ENCODE measurements around the gene FGD5.

The FGD5 gene

GRCh38 chr3:14946236-14946635, 127.5 kb downstream of the FGD5 start:
- Histone ChIP-seq H3K27ac (ENCODE audit: insufficient read depth, low read length, poor library complexity, severe bottlenecking) (peak overlapping the region; percentile 97), H3K4me1 (ENCODE audit: control insufficient read depth, insufficient read depth, low read length, poor library complexity, severe bottlenecking) (peaks cover 9% of the 10 kb centered on the region), H3K27me3 (replicated peaks; ENCODE audit: control insufficient read depth, insufficient read depth, low read length, poor library complexity, severe bottlenecking) (no peaks in the 10 kb centered on the region), H3K9me3 (ENCODE audit: control insufficient read depth, low read length) (no peaks in the 10 kb centered on the region), H3K4me3 (ENCODE audit: insufficient read depth, low read depth, low read length, poor library complexity, severe bottlenecking) (peak overlapping the region; percentile 90), H3K36me3 (ENCODE audit: control insufficient read depth, insufficient read depth, low read length) (peaks cover 23% of the 10 kb centered on the region)
- no peak for DNase-seq

GRCh38 chr3:14946739-14947099, 128.0 kb downstream of the FGD5 start:
- Histone ChIP-seq H3K27ac (ENCODE audit: insufficient read depth, low read length, poor library complexity, severe bottlenecking) (peak overlapping the region; percentile 97), H3K9me3 (ENCODE audit: control insufficient read depth, low read length) (no peaks in the 10 kb centered on the region), H3K27me3 (replicated peaks; ENCODE audit: control insufficient read depth, insufficient read depth, low read length, poor library complexity, severe bottlenecking) (no peaks in the 10 kb centered on the region), H3K4me3 (ENCODE audit: insufficient read depth, low read depth, low read length, poor library complexity, severe bottlenecking) (peak overlapping the region; percentile 90), H3K4me1 (ENCODE audit: control insufficient read depth, insufficient read depth, low read length, poor library complexity, severe bottlenecking) (peaks cover 9% of the 10 kb centered on the region), H3K36me3 (ENCODE audit: control insufficient read depth, insufficient read depth, low read length) (peaks cover 23% of the 10 kb centered on the region)
- DNase-seq = no peak

GRCh38 chr3:14947100-14947885, 128.5 kb downstream of the FGD5 start, which contains the start of gene NR2C2:
Gene NR2C2, plus strand, starts transcription at chr3:14947583. Its CDS starts 56,332 bp downstream, at chr3:15003915.
- peak within 1 kb of the TSS; percentile 97 for H3K27ac ChIP-seq (ENCODE audit: insufficient read depth, low read length, poor library complexity, severe bottlenecking)
- DNase-seq = peak; percentile 78 to 86 (median 81)

GRCh38 chr3:14947886-14948608, 129.3 kb downstream of the FGD5 start:
- Histone ChIP-seq H3K27ac (ENCODE audit: insufficient read depth, low read length, poor library complexity, severe bottlenecking) (peak overlapping the region; percentile 97), H3K27me3 (replicated peaks; ENCODE audit: control insufficient read depth, insufficient read depth, low read length, poor library complexity, severe bottlenecking) (no peaks in the 10 kb centered on the region), H3K4me1 (ENCODE audit: control insufficient read depth, insufficient read depth, low read length, poor library complexity, severe bottlenecking) (peaks cover 9% of the 10 kb centered on the region), H3K36me3 (ENCODE audit: control insufficient read depth, insufficient read depth, low read length) (peaks cover 22% of the 10 kb centered on the region), H3K4me3 (ENCODE audit: insufficient read depth, low read depth, low read length, poor library complexity, severe bottlenecking) (peak overlapping the region; percentile 90), H3K9me3 (ENCODE audit: control insufficient read depth, low read length) (no peaks in the 10 kb centered on the region)
- DNase-seq = peak; percentile 91 to 95 (median 94)

More at GRCh38 chr3:14947100-14947885, 128.5 kb downstream of the FGD5 start, which contains the start of gene NR2C2:
- H3K9me3 ChIP-seq (ENCODE audit: control insufficient read depth, low read length) = no peaks in the 10 kb centered on the region
- H3K36me3 ChIP-seq (ENCODE audit: control insufficient read depth, insufficient read depth, low read length) = peaks cover 23% of the 10 kb centered on the region
- H3K27me3 ChIP-seq (replicated peaks; ENCODE audit: control insufficient read depth, insufficient read depth, low read length, poor library complexity, severe bottlenecking) = no peaks in the 10 kb centered on the region
- H3K4me3 ChIP-seq (ENCODE audit: insufficient read depth, low read depth, low read length, poor library complexity, severe bottlenecking) = peak within 1 kb of the TSS; percentile 90
- peaks cover 9% of the 10 kb centered on the region for H3K4me1 ChIP-seq (ENCODE audit: control insufficient read depth, insufficient read depth, low read length, poor library complexity, severe bottlenecking)

- peaks cover 9% of the 10 kb centered on the region for H3K4me1 ChIP-seq (ENCODE audit: control insufficient read depth, insufficient read depth, low read length, poor library complexity, severe bottlenecking)
- no peaks in the 10 kb centered on the region for H3K27me3 ChIP-seq (replicated peaks; ENCODE audit: control insufficient read depth, insufficient read depth, low read length, poor library complexity, severe bottlenecking)
- DNase-seq = no peak
Measured at GRCh38 chr3:14948609-14949038, 129.9 kb downstream of the FGD5 start.

GRCh38 chr3:14949126-14949525, 130.4 kb downstream of the FGD5 start:
- DNase-seq = no peak
- H3K27ac ChIP-seq (ENCODE audit: insufficient read depth, low read length, poor library complexity, severe bottlenecking) = no peak overlapping the region
- H3K9me3 ChIP-seq (ENCODE audit: control insufficient read depth, low read length) = no peaks in the 10 kb centered on the region
- peaks cover 9% of the 10 kb centered on the region for H3K4me1 ChIP-seq (ENCODE audit: control insufficient read depth, insufficient read depth, low read length, poor library complexity, severe bottlenecking)
- H3K27me3 ChIP-seq (replicated peaks; ENCODE audit: control insufficient read depth, insufficient read depth, low read length, poor library complexity, severe bottlenecking) = no peaks in the 10 kb centered on the region
- peaks cover 13% of the 10 kb centered on the region for H3K36me3 ChIP-seq (ENCODE audit: control insufficient read depth, insufficient read depth, low read length)
- H3K4me3 ChIP-seq (ENCODE audit: insufficient read depth, low read depth, low read length, poor library complexity, severe bottlenecking) = peak overlapping the region; percentile 60

More at GRCh38 chr3:14948609-14949038, 129.9 kb downstream of the FGD5 start:
- peak overlapping the region; percentile 60 for H3K4me3 ChIP-seq (ENCODE audit: insufficient read depth, low read depth, low read length, poor library complexity, severe bottlenecking)
- no peaks in the 10 kb centered on the region for H3K9me3 ChIP-seq (ENCODE audit: control insufficient read depth, low read length)
- peaks cover 17% of the 10 kb centered on the region for H3K36me3 ChIP-seq (ENCODE audit: control insufficient read depth, insufficient read depth, low read length)
- peak overlapping the region; percentile 57 for H3K27ac ChIP-seq (ENCODE audit: insufficient read depth, low read length, poor library complexity, severe bottlenecking)

GRCh38 chr3:14950274-14950673, 131.5 kb downstream of the FGD5 start:
- DNase-seq = no peak
- Histone ChIP-seq H3K4me3 (ENCODE audit: insufficient read depth, low read depth, low read length, poor library complexity, severe bottlenecking) (no peak overlapping the region), H3K4me1 (ENCODE audit: control insufficient read depth, insufficient read depth, low read length, poor library complexity, severe bottlenecking) (peaks cover 9% of the 10 kb centered on the region), H3K27me3 (replicated peaks; ENCODE audit: control insufficient read depth, insufficient read depth, low read length, poor library complexity, severe bottlenecking) (no peaks in the 10 kb centered on the region), H3K9me3 (ENCODE audit: control insufficient read depth, low read length) (no peaks in the 10 kb centered on the region), H3K36me3 (ENCODE audit: control insufficient read depth, insufficient read depth, low read length) (peaks cover 3% of the 10 kb centered on the region), H3K27ac (ENCODE audit: insufficient read depth, low read length, poor library complexity, severe bottlenecking) (no peak overlapping the region)

GRCh38 chr3:14957153-14957552, 138.4 kb downstream of the FGD5 start:
- Histone ChIP-seq H3K9me3 (ENCODE audit: control insufficient read depth, low read length) (no peaks in the 10 kb centered on the region), H3K27me3 (replicated peaks; ENCODE audit: control insufficient read depth, insufficient read depth, low read length, poor library complexity, severe bottlenecking) (no peaks in the 10 kb centered on the region), H3K27ac (ENCODE audit: insufficient read depth, low read length, poor library complexity, severe bottlenecking) (no peak overlapping the region), H3K36me3 (ENCODE audit: control insufficient read depth, insufficient read depth, low read length) (peaks cover 2% of the 10 kb centered on the region), H3K4me1 (ENCODE audit: control insufficient read depth, insufficient read depth, low read length, poor library complexity, severe bottlenecking) (no peaks in the 10 kb centered on the region), H3K4me3 (ENCODE audit: insufficient read depth, low read depth, low read length, poor library complexity, severe bottlenecking) (no peak overlapping the region)
- no peak for DNase-seq

- H3K27me3 ChIP-seq (replicated peaks; ENCODE audit: control insufficient read depth, insufficient read depth, low read length, poor library complexity, severe bottlenecking) = no peaks in the 10 kb centered on the region
- DNase-seq = no peak
- H3K4me3 ChIP-seq (ENCODE audit: insufficient read depth, low read depth, low read length, poor library complexity, severe bottlenecking) = no peak overlapping the region
- H3K4me1 ChIP-seq (ENCODE audit: control insufficient read depth, insufficient read depth, low read length, poor library complexity, severe bottlenecking) = no peaks in the 10 kb centered on the region
- no peak overlapping the region for H3K27ac ChIP-seq (ENCODE audit: insufficient read depth, low read length, poor library complexity, severe bottlenecking)
- H3K36me3 ChIP-seq (ENCODE audit: control insufficient read depth, insufficient read depth, low read length) = peaks cover 5% of the 10 kb centered on the region
- H3K9me3 ChIP-seq (ENCODE audit: control insufficient read depth, low read length) = no peaks in the 10 kb centered on the region
Measured at GRCh38 chr3:14957925-14958324, 139.2 kb downstream of the FGD5 start.
